Measurements from ENCODE around the gene DLL1. TPM values are rescaled to one million over a fixed set of nuclear protein-coding genes. Genes with fewer than 3 reads are reported as not detected.

The DLL1 gene
- total and polyA plus RNA-seq, 10 donors: 12.6 to 119 (median 62.8) TPM

GRCh38 chr6:170260686-170261085 lies 30.2 kb downstream of the DLL1 start:
- H3K9me3 ChIP-seq: no peaks in the 10 kb centered on the region
- no peaks in the 10 kb centered on the region for H3K36me3 ChIP-seq
- no peak overlapping the region for H3K27ac ChIP-seq
- peaks cover 0 to 16% (median 5%) of the 10 kb centered on the region in 6 donors for H3K4me1 ChIP-seq
- TF ChIP-seq POLR2AphosphoS5 (IDR thresholded peaks at IDR 0.05): no peak
- TF ChIP-seq, protein P1, sequence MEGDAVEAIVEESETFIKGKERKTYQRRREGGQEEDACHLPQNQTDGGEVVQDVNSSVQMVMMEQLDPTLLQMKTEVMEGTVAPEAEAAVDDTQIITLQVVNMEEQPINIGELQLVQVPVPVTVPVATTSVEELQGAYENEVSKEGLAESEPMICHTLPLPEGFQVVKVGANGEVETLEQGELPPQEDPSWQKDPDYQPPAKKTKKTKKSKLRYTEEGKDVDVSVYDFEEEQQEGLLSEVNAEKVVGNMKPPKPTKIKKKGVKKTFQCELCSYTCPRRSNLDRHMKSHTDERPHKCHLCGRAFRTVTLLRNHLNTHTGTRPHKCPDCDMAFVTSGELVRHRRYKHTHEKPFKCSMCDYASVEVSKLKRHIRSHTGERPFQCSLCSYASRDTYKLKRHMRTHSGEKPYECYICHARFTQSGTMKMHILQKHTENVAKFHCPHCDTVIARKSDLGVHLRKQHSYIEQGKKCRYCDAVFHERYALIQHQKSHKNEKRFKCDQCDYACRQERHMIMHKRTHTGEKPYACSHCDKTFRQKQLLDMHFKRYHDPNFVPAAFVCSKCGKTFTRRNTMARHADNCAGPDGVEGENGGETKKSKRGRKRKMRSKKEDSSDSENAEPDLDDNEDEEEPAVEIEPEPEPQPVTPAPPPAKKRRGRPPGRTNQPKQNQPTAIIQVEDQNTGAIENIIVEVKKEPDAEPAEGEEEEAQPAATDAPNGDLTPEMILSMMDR (IDR thresholded peaks at IDR 0.05 in 8 of 11, conservative IDR thresholded peaks at IDR 0.05 in 3 of 11): no peak
- TF ChIP-seq POLR2A (IDR thresholded peaks at IDR 0.05): no peak
- 80 to 86% (median 81%) methylated on average over 7 of the region's 7 CpGs for WGBS, 5 donors
- no peak for DNase-seq
- H3K4me3 ChIP-seq: no peak overlapping the region
- intact Hi-C loops (cut with DNase I; ENCODE audit: low total_unique reads): no loop called here
- peaks cover 0 to 33% (median 8%) of the 10 kb centered on the region in 7 donors for H3K27me3 ChIP-seq (replicated peaks in 1 of 7)

DNA sequence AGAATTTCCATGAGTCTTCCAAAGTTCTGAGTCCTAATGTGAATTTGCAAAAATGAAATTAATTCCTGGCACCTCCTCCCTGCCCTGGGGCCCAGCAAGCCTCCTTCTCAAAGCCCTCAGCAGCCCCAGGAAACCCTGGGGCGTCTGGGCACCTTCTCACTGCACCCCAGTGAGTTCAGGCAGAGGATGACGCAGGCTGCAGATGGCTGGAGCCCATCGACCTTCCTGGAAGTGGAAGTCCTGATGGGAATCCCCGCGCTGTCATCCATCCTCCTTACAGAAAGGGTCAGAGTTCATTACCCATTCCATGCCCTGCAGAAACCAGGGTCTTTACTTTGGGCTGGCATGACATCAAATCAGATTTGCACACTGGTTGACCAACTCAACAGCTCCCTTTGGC lies 31.6 kb downstream of the DLL1 start:
- Histone ChIP-seq H3K27ac (peak overlapping the region in 1 of 8 donors; percentile 19), H3K27me3 (replicated peaks in 1 of 7) (peaks cover 0 to 46% (median 8%) of the 10 kb centered on the region in 7 donors), H3K36me3 (no peaks in the 10 kb centered on the region), H3K9me3 (no peaks in the 10 kb centered on the region), H3K4me3 (no peak overlapping the region), H3K4me1 (peaks cover 0 to 17% (median 5%) of the 10 kb centered on the region in 6 donors)
- TF ChIP-seq, protein P1 (IDR thresholded peaks at IDR 0.05 in 8 of 11, conservative IDR thresholded peaks at IDR 0.05 in 3 of 11): no peak
- DNase-seq: peak; percentile 69
- 60 to 75% (median 69%) methylated on average over 5 of the region's 5 CpGs for WGBS, 5 donors
- intact Hi-C loops (cut with DNase I; ENCODE audit: low total_unique reads): no loop called here

DNA sequence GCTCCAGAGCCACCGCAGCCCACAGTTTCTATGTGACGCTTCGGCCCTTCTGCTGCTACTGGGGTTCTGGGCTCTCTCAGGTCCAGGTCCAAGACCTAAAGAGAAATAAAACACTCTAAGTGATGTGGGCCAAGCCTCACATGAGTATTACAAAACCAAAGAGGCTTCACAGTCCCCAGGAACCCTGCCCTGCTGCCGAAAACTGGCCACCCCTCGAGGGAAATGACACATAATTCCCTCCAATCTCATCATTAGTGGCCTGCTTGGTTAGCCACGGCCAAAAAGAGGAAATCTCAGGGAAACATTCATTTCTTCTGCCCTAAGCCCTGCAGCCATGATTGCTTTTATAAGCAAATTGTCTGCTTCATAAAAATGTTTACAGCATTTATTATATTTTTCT lies 32.5 kb downstream of the DLL1 start:
- peak; percentile 47 for DNase-seq
- Histone ChIP-seq H3K4me1 (peaks cover 0 to 17% (median 5%) of the 10 kb centered on the region in 6 donors), H3K27me3 (replicated peaks in 1 of 7) (peaks cover 0 to 46% (median 4%) of the 10 kb centered on the region in 7 donors), H3K4me3 (no peak overlapping the region), H3K27ac (no peak overlapping the region), H3K9me3 (no peaks in the 10 kb centered on the region), H3K36me3 (no peaks in the 10 kb centered on the region)
- 68 to 86% (median 78%) methylated on average over 6 of the region's 6 CpGs for WGBS, 5 donors
- intact Hi-C loops (cut with DNase I; ENCODE audit: low total_unique reads): no loop called here
- TF ChIP-seq POLR2A (IDR thresholded peaks at IDR 0.05) (no peak), POLR2AphosphoS5 (IDR thresholded peaks at IDR 0.05) (no peak)
- TF ChIP-seq, protein P1 (IDR thresholded peaks at IDR 0.05 in 8 of 11, conservative IDR thresholded peaks at IDR 0.05 in 3 of 11): no peak

DNA sequence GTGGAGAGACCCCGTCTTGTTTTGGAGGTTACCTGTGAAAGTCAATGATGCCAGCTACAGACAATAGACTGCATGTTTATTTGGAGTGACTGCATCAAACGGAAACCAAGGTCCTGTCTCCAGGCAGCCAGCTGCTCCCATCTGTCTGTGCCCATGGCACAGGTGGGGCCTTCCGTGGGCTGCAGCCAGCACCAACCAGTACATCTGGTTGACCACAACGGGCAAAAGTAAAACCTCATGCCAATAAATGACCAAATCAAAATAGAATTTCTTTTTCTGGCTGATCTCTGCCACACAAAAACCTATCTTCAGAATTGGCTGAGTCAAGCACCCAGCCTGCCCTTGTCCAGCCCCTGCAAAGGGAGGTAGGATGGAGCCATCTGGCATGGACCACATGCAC lies 33.5 kb downstream of the DLL1 start:
- TF ChIP-seq POLR2AphosphoS5 (IDR thresholded peaks at IDR 0.05): no peak
- TF ChIP-seq, protein P1 (IDR thresholded peaks at IDR 0.05 in 8 of 11, conservative IDR thresholded peaks at IDR 0.05 in 3 of 11): no peak
- no peak for TF ChIP-seq POLR2A (IDR thresholded peaks at IDR 0.05)
- peak; percentile 31 for DNase-seq
- H3K4me3 ChIP-seq: no peak overlapping the region
- no peak overlapping the region for H3K27ac ChIP-seq
- no peaks in the 10 kb centered on the region for H3K9me3 ChIP-seq
- WGBS, 5 donors: 78 to 88% (median 84%) methylated on average over 3 to 4 of the region's 4 CpGs
- peaks cover 0 to 12% (median 2%) of the 10 kb centered on the region in 6 donors for H3K4me1 ChIP-seq
- H3K36me3 ChIP-seq: no peaks in the 10 kb centered on the region
- H3K27me3 ChIP-seq (replicated peaks in 1 of 7): peaks cover 0 to 46% (median 0%) of the 10 kb centered on the region in 7 donors
- intact Hi-C loops (cut with DNase I; ENCODE audit: low total_unique reads): no loop called here

Measured in spleen (tissue), 11 donors.